H54 (cell line): ENCODE measurements around the gene RRP1.
A peak's percentile ranks its signal among the peaks of the same experiment; 100 is the strongest.

Experiments
- DNase-seq: peaks from one replicate; pipeline ENCODE4 v3.0.0; 2011; ENCODE audit warnings: low spot score, mixed read lengths; ENCODE audit not compliant: insufficient read length
- FAIRE-seq: peaks from 3 replicates; lab custom pipeline; 2011; peaks lifted over from hg19 to GRCh38; lab: Jason Lieb, UNC
- POLR2A ChIP-seq: IDR thresholded peaks from 2 replicates; pipeline ENCODE4 v1.6.1; 2011; ENCODE audit warnings: low read depth, mild to moderate bottlenecking, low read length

Gene RRP1

GRCh38 chr21:43775795-43776430, 13.5 kb upstream of the RRP1 start, which contains the start of gene CSTB:
Gene CSTB, minus strand, starts transcription at chr21:43776308. Its CDS starts 39 bp downstream, at chr21:43776269.
- DNase-seq: no peak
- no peak for FAIRE-seq
- TF ChIP-seq POLR2A: peak; percentile 99

- no peak for DNase-seq
- no peak for TF ChIP-seq POLR2A
- no peak for FAIRE-seq
Measured at GRCh38 chr21:43777953-43778352, 11.4 kb upstream of the RRP1 start.

- FAIRE-seq (no peak), DNase-seq (peak; percentile 91)
- 0 out of 2 replicates have a peak, but pooled peaks have one; percentile 23 for TF ChIP-seq POLR2A
Measured at GRCh38 chr21:43778469-43779335, 10.7 kb upstream of the RRP1 start.

GRCh38 chr21:43779660-43780059, 9.7 kb upstream of the RRP1 start:
- FAIRE-seq (no peak), DNase-seq (no peak)
- no peak for TF ChIP-seq POLR2A

- FAIRE-seq: no peak
- DNase-seq: no peak
- TF ChIP-seq POLR2A: no peak
Measured at GRCh38 chr21:43781846-43782245, 7.5 kb upstream of the RRP1 start.

GRCh38 chr21:43782431-43783097, 6.8 kb upstream of the RRP1 start:
- DNase-seq: no peak
- no peak for FAIRE-seq
- no peak for TF ChIP-seq POLR2A

- no peak for TF ChIP-seq POLR2A
- no peak for DNase-seq
- no peak for FAIRE-seq
Measured at GRCh38 chr21:43783098-43783700, 6.2 kb upstream of the RRP1 start.

- no peak for TF ChIP-seq POLR2A
- FAIRE-seq (no peak), DNase-seq (no peak)
Measured at GRCh38 chr21:43785134-43785533, 4.2 kb upstream of the RRP1 start.

GRCh38 chr21:43786300-43786806, 3.0 kb upstream of the RRP1 start:
- no peak for TF ChIP-seq POLR2A
- FAIRE-seq: no peak
- no peak for DNase-seq

GRCh38 chr21:43786807-43787440, 2.5 kb upstream of the RRP1 start:
- no peak for TF ChIP-seq POLR2A
- FAIRE-seq (no peak), DNase-seq (no peak)

GRCh38 chr21:43790010-43790524, 690 bp downstream of the RRP1 start:
- TF ChIP-seq POLR2A: no peak
- DNase-seq (no peak), FAIRE-seq (no peak)

- DNase-seq (no peak), FAIRE-seq (no peak)
- no peak for TF ChIP-seq POLR2A
Measured at GRCh38 chr21:43792406-43792805, 3.0 kb downstream of the RRP1 start.

- TF ChIP-seq POLR2A: no peak
- DNase-seq (no peak), FAIRE-seq (no peak)
Measured at GRCh38 chr21:43793243-43793642, 3.9 kb downstream of the RRP1 start.
